HuH-7 (cell line): Measurements from ENCODE around the gene SORBS1.

Source experiments
- DNase-seq: peaks from one replicate; pipeline ENCODE4 v3.0.0; 2011; ENCODE audit warnings: low spot score

Gene SORBS1

GRCh38 chr10:95539560-95540284, 21.4 kb downstream of the SORBS1 start:
- no peak for DNase-seq

- no peak for DNase-seq
Observed at GRCh38 chr10:95538412-95538811, 22.8 kb downstream of the SORBS1 start.

- no peak for DNase-seq
Observed at GRCh38 chr10:95537542-95537927, 23.6 kb downstream of the SORBS1 start.

- no peak for DNase-seq
Observed at GRCh38 chr10:95536894-95537541, 24.2 kb downstream of the SORBS1 start.

- DNase-seq, result no peak
Observed at GRCh38 chr10:95536017-95536416, 25.2 kb downstream of the SORBS1 start.

GRCh38 chr10:95535526-95535925, 25.6 kb downstream of the SORBS1 start:
- DNase-seq, result no peak

- no peak for DNase-seq
Observed at GRCh38 chr10:95533590-95533989, 27.6 kb downstream of the SORBS1 start.

- DNase-seq, result no peak
Observed at GRCh38 chr10:95532536-95532935, 28.6 kb downstream of the SORBS1 start.

- DNase-seq, result no peak
Observed at GRCh38 chr10:95531994-95532399, 29.2 kb downstream of the SORBS1 start.

GRCh38 chr10:95531058-95531809, 29.9 kb downstream of the SORBS1 start:
- no peak for DNase-seq

- DNase-seq, result no peak
Observed at GRCh38 chr10:95530561-95530960, 30.6 kb downstream of the SORBS1 start.

GRCh38 chr10:95530029-95530428, 31.1 kb downstream of the SORBS1 start:
- no peak for DNase-seq

GRCh38 chr10:95526044-95526443, 35.1 kb downstream of the SORBS1 start:
- no peak for DNase-seq

GRCh38 chr10:95525033-95525418, 36.1 kb downstream of the SORBS1 start:
- no peak for DNase-seq

GRCh38 chr10:95524358-95525032, 36.7 kb downstream of the SORBS1 start:
- no peak for DNase-seq

GRCh38 chr10:95522117-95522516, 39.1 kb downstream of the SORBS1 start:
- DNase-seq, result no peak

- DNase-seq, result no peak
Observed at GRCh38 chr10:95520617-95521016, 40.6 kb downstream of the SORBS1 start.

- DNase-seq, result no peak
Observed at GRCh38 chr10:95518455-95519452, 42.4 kb downstream of the SORBS1 start.

GRCh38 chr10:95517536-95518454, 43.4 kb downstream of the SORBS1 start:
- DNase-seq, result no peak

- DNase-seq, result no peak
Observed at GRCh38 chr10:95516774-95517373, 44.3 kb downstream of the SORBS1 start.
